ENCODE measurements around the gene IQCF6. TPM values are rescaled to one million over a fixed set of nuclear protein-coding genes. Genes with fewer than 3 reads are reported as not detected.
A peak's percentile ranks its signal among the peaks of the same experiment; 100 is the strongest.
"Not testable (repeated sequence)": the region's sequence is repeated elsewhere in the genome, so short reads cannot be mapped to it uniquely, and the experiment has no call there.

IQCF6 gene
- total RNA-seq, 1 donor from 2014 or later, result not detected

- Mint-ChIP-seq H3K27me3 (ENCODE audit: low read depth) (peaks cover 19% of the 10 kb centered on the region), H3K4me1 (ENCODE audit: low read depth) (peaks cover 5% of the 10 kb centered on the region), H3K9me3 (peaks cover 4% of the 10 kb centered on the region), H3K36me3 (ENCODE audit: low read depth) (no peaks in the 10 kb centered on the region), H3K4me3 (ENCODE audit: low read depth) (no peak overlapping the region), H3K27ac (no peak overlapping the region)
- intact Hi-C loops (cut with micrococcal nuclease), result no loop called here
- DNase-seq (ENCODE audit: low spot score), result no peak
These were observed 28.2 kb downstream of the IQCF6 start for GRCh38 chr3:51750878-51751277.

GRCh38 chr3:51748327-51748726 is 30.7 kb downstream of the IQCF6 start:
- Mint-ChIP-seq H3K4me1 (ENCODE audit: low read depth) (peaks cover 5% of the 10 kb centered on the region), H3K27ac (no peak overlapping the region), H3K4me3 (ENCODE audit: low read depth) (no peak overlapping the region), H3K27me3 (ENCODE audit: low read depth) (peaks cover 9% of the 10 kb centered on the region), H3K9me3 (peaks cover 3% of the 10 kb centered on the region), H3K36me3 (ENCODE audit: low read depth) (no peaks in the 10 kb centered on the region)
- intact Hi-C loops (cut with micrococcal nuclease), result no loop called here
- DNase-seq (ENCODE audit: low spot score), result no peak

- Mint-ChIP-seq H3K4me3 (ENCODE audit: low read depth) (no peak overlapping the region), H3K27me3 (ENCODE audit: low read depth) (peaks cover 6% of the 10 kb centered on the region), H3K4me1 (ENCODE audit: low read depth) (peaks cover 8% of the 10 kb centered on the region), H3K36me3 (ENCODE audit: low read depth) (no peaks in the 10 kb centered on the region), H3K9me3 (peaks cover 3% of the 10 kb centered on the region), H3K27ac (no peak overlapping the region)
- no peak for DNase-seq (ENCODE audit: low spot score)
- intact Hi-C loops (cut with micrococcal nuclease), result no loop called here
These were observed 31.2 kb downstream of the IQCF6 start for GRCh38 chr3:51747840-51748239.

- H3K27ac Mint-ChIP-seq; H3K4me3 Mint-ChIP-seq (ENCODE audit: low read depth); H3K4me1 Mint-ChIP-seq (ENCODE audit: low read depth); H3K36me3 Mint-ChIP-seq (ENCODE audit: low read depth); H3K9me3 Mint-ChIP-seq; DNase-seq (ENCODE audit: low spot score); intact Hi-C loops (cut with micrococcal nuclease): not testable (repeated sequence)
- H3K27me3 Mint-ChIP-seq (ENCODE audit: low read depth), result peaks cover 23% of the 10 kb centered on the region
These were observed 36.1 kb downstream of the IQCF6 start for GRCh38 chr3:51742978-51743377.

GRCh38 chr3:51742320-51742719 is 36.7 kb downstream of the IQCF6 start:
- H3K27ac Mint-ChIP-seq; H3K36me3 Mint-ChIP-seq (ENCODE audit: low read depth); H3K9me3 Mint-ChIP-seq; H3K4me1 Mint-ChIP-seq (ENCODE audit: low read depth); H3K4me3 Mint-ChIP-seq (ENCODE audit: low read depth); intact Hi-C loops (cut with micrococcal nuclease); DNase-seq (ENCODE audit: low spot score): not testable (repeated sequence)
- peaks cover 29% of the 10 kb centered on the region for H3K27me3 Mint-ChIP-seq (ENCODE audit: low read depth)

- no peak overlapping the region for H3K27ac Mint-ChIP-seq
- peaks cover 30% of the 10 kb centered on the region for H3K27me3 Mint-ChIP-seq (ENCODE audit: low read depth)
- H3K36me3 Mint-ChIP-seq (ENCODE audit: low read depth), result no peaks in the 10 kb centered on the region
- no peak for DNase-seq (ENCODE audit: low spot score)
- intact Hi-C loops (cut with micrococcal nuclease), result no loop called here
- H3K4me1 Mint-ChIP-seq (ENCODE audit: low read depth), result peaks cover 14% of the 10 kb centered on the region
- no peak overlapping the region for H3K4me3 Mint-ChIP-seq (ENCODE audit: low read depth)
- no peaks in the 10 kb centered on the region for H3K9me3 Mint-ChIP-seq
These were observed 39.9 kb downstream of the IQCF6 start for GRCh38 chr3:51739110-51739509.

GRCh38 chr3:51735950-51736349 is 43.1 kb downstream of the IQCF6 start:
- intact Hi-C loops (cut with micrococcal nuclease), result no loop called here
- no peak overlapping the region for H3K27ac Mint-ChIP-seq
- peaks cover 29% of the 10 kb centered on the region for H3K27me3 Mint-ChIP-seq (ENCODE audit: low read depth)
- H3K4me1 Mint-ChIP-seq (ENCODE audit: low read depth), result peaks cover 18% of the 10 kb centered on the region
- no peaks in the 10 kb centered on the region for H3K9me3 Mint-ChIP-seq
- H3K36me3 Mint-ChIP-seq (ENCODE audit: low read depth), result no peaks in the 10 kb centered on the region
- no peak for DNase-seq (ENCODE audit: low spot score)
- H3K4me3 Mint-ChIP-seq (ENCODE audit: low read depth), result no peak overlapping the region

- Mint-ChIP-seq H3K4me1 (ENCODE audit: low read depth) (peaks cover 21% of the 10 kb centered on the region), H3K27ac (peak overlapping the region; percentile 44), H3K27me3 (ENCODE audit: low read depth) (peaks cover 25% of the 10 kb centered on the region), H3K9me3 (no peaks in the 10 kb centered on the region), H3K36me3 (ENCODE audit: low read depth) (no peaks in the 10 kb centered on the region), H3K4me3 (ENCODE audit: low read depth) (no peak overlapping the region)
- intact Hi-C loops (cut with micrococcal nuclease), result no loop called here
- no peak for DNase-seq (ENCODE audit: low spot score)
These were observed 44.0 kb downstream of the IQCF6 start for GRCh38 chr3:51735039-51735438.

- Mint-ChIP-seq H3K27me3 (ENCODE audit: low read depth) (peaks cover 21% of the 10 kb centered on the region), H3K4me3 (ENCODE audit: low read depth) (no peak overlapping the region), H3K27ac (peak overlapping the region; percentile 45), H3K4me1 (ENCODE audit: low read depth) (peaks cover 25% of the 10 kb centered on the region), H3K36me3 (ENCODE audit: low read depth) (no peaks in the 10 kb centered on the region), H3K9me3 (no peaks in the 10 kb centered on the region)
- DNase-seq (ENCODE audit: low spot score), result no peak
- intact Hi-C loops (cut with micrococcal nuclease), result no loop called here
These were observed 44.5 kb downstream of the IQCF6 start for GRCh38 chr3:51734572-51734907.

GRCh38 chr3:51733859-51734571 is 45.0 kb downstream of the IQCF6 start:
- intact Hi-C loops (cut with micrococcal nuclease), result no loop called here
- H3K4me1 Mint-ChIP-seq (ENCODE audit: low read depth), result peaks cover 28% of the 10 kb centered on the region
- no peaks in the 10 kb centered on the region for H3K36me3 Mint-ChIP-seq (ENCODE audit: low read depth)
- no peaks in the 10 kb centered on the region for H3K9me3 Mint-ChIP-seq
- peaks cover 16% of the 10 kb centered on the region for H3K27me3 Mint-ChIP-seq (ENCODE audit: low read depth)
- no peak for DNase-seq (ENCODE audit: low spot score)
- peak overlapping the region; percentile 45 for H3K27ac Mint-ChIP-seq
- H3K4me3 Mint-ChIP-seq (ENCODE audit: low read depth), result no peak overlapping the region

GRCh38 chr3:51729042-51729633 is 49.9 kb downstream of the IQCF6 start:
- Mint-ChIP-seq H3K36me3 (ENCODE audit: low read depth) (no peaks in the 10 kb centered on the region), H3K27me3 (ENCODE audit: low read depth) (peaks cover 5% of the 10 kb centered on the region), H3K4me3 (ENCODE audit: low read depth) (no peak overlapping the region), H3K27ac (peak overlapping the region; percentile 74), H3K9me3 (no peaks in the 10 kb centered on the region), H3K4me1 (ENCODE audit: low read depth) (peaks cover 34% of the 10 kb centered on the region)
- DNase-seq (ENCODE audit: low spot score), result no peak
- intact Hi-C loops (cut with micrococcal nuclease), result loop anchor here (5.0 kb wide), 1 partner anchor 1253 kb away; no protein-coding TSS in a partner anchor

Measured in activated T-helper 2 cell treated with anti-CD3 and anti-CD28 coated beads, Interferon-gamma antibody, Interleukin-2, Interleukin-4, amounts not matched to agents 10 μg/mL and 5 μg/mL and 100 μg/mL, durations not matched to agents 14 hours and 24 hours and 36 hours (primary cell).